T-cell (primary cell): ENCODE results near the gene ATP4A. TPM values are rescaled to one million over a fixed set of nuclear protein-coding genes. Genes with fewer than 3 reads are reported as not detected.

Source experiments
- ATAC-seq, 4 experiments: fragments of 200-7000 bp in 3 of 4; fragments of 150-1000 bp in 1 of 4; cut with Tn5 transposase; replicated peaks in 1 of 4; 1 replicate in 3 of 4; 2 replicates in 1 of 4; pipeline ENCODE4 v1.10.0; 2021; ENCODE audit warnings: moderate library complexity in 3 of 4, mild to moderate bottlenecking in 2 of 4, moderate number of reproducible peaks in 1 of 4
- CTCF ChIA-PET, 2 donors: fragments of 300-600 bp; sonication (Branson Sonifier 250); formaldehyde crosslinking; loops; one replicate each; lab custom pipeline; 2022; ENCODE audit warnings: antibody characterized with exemption in 2 of 2; lab: Charles Lee
- POLR2A ChIA-PET, 2 donors: fragments of 300-600 bp; sonication (Branson Sonifier 250); formaldehyde crosslinking; loops; one replicate each; lab custom pipeline; 2022; ENCODE audit warnings: antibody characterized with exemption in 2 of 2; lab: Charles Lee
- DNase-seq, 35 experiments: peaks; one replicate each; pipeline versions ENCODE4 v3.0.0 to v3.0.0-alpha.2; 2013 to 2023
- H3K27ac ChIP-seq: one replicate; pipeline ENCODE4 v1.5.1; 2013; ENCODE audit warnings: low read length
- H3K27me3 ChIP-seq, 2 experiments: replicated peaks in 1 of 2; 1 replicate in 1 of 2; 2 replicates in 1 of 2; pipeline versions ENCODE4 v1.6.1 to v1.7.0; 2013; ENCODE audit warnings: low read length in 1 of 2, mixed read lengths in 1 of 2; ENCODE audit not compliant: control insufficient read depth in 2 of 2, insufficient read depth in 2 of 2; ENCODE audit errors: extremely low read depth in 1 of 2
- H3K36me3 ChIP-seq, 2 donors: 1 replicate in 1 of 2; 2 replicates in 1 of 2; pipeline versions ENCODE4 v1.6.1 to v1.7.0; 2013; ENCODE audit warnings: low read length in 1 of 2; ENCODE audit not compliant: control insufficient read depth in 2 of 2, insufficient read depth in 1 of 2; ENCODE audit errors: extremely low read depth in 1 of 2
- H3K4me1 ChIP-seq, 2 experiments: 1 replicate in 1 of 2; 2 replicates in 1 of 2; pipeline versions ENCODE4 v1.6.1 to v1.7.0; 2013; ENCODE audit warnings: low read length in 2 of 2, mixed read lengths in 1 of 2; ENCODE audit not compliant: insufficient read depth in 2 of 2, control insufficient read depth in 1 of 2; ENCODE audit errors: extremely low read depth in 1 of 2
- H3K4me3 ChIP-seq, 2 donors: 1 replicate in 1 of 2; 2 replicates in 1 of 2; pipeline versions ENCODE4 v1.5.1 to v1.7.0; 2013; ENCODE audit warnings: mild to moderate bottlenecking in 2 of 2, low read length in 1 of 2, moderate library complexity in 1 of 2; ENCODE audit not compliant: control insufficient read depth in 1 of 2; ENCODE audit errors: extremely low read depth in 1 of 2
- H3K9me3 ChIP-seq: 2 replicates; pipeline ENCODE4 v1.7.0; 2013
- H3K27ac Mint-ChIP-seq, 2 donors: one replicate each; pipeline ENCODE4 v1.8.0; 2020 to 2021; ENCODE audit warnings: mild to moderate bottlenecking in 2 of 2, mixed read lengths in 2 of 2
- H3K27me3 Mint-ChIP-seq, 2 donors: one replicate each; pipeline ENCODE4 v1.8.0; 2021 to 2022; ENCODE audit warnings: mixed read lengths in 2 of 2
- H3K36me3 Mint-ChIP-seq: one replicate; pipeline ENCODE4 v1.8.0; 2021; ENCODE audit warnings: mixed read lengths
- H3K4me1 Mint-ChIP-seq, 3 donors: one replicate each; pipeline ENCODE4 v1.8.0; 2020 to 2022; ENCODE audit warnings: mixed read lengths in 3 of 3, mild to moderate bottlenecking in 1 of 3
- H3K4me3 Mint-ChIP-seq, 3 donors: one replicate each; pipeline ENCODE4 v1.8.0; 2020 to 2022; ENCODE audit warnings: mild to moderate bottlenecking in 3 of 3, mixed read lengths in 3 of 3, moderate library complexity in 3 of 3
- H3K9me3 Mint-ChIP-seq, 3 donors: one replicate each; pipeline ENCODE4 v1.8.0; 2020 to 2022; ENCODE audit warnings: mixed read lengths in 3 of 3
- WGBS: methylation state at CpG from one replicate; pipeline ENCODE4 v1.1.5; 2013; ENCODE audit warnings: missing lambda C conversion rate; ENCODE audit not compliant: insufficient coverage; 5-methylcytosine and 5-hydroxymethylcytosine counted together
- total RNA-seq, 35 experiments: library from RNA in 6 of 35; stranded (reverse) in 6 of 35; fragments of 120-200 nt in 1 of 35; gene quantifications; one replicate each; pipeline versions ENCODE4 v1.2.1 to v1.2.4 and lab custom pipeline; 2013 to 2026

The ATP4A gene
- total RNA-seq, 5 donors from 2014 or later (not counting 1 experiment from before 2014, with no cell fraction given): not detected

GRCh38 chr19:35544110-35544802 is 19.2 kb downstream of the ATP4A start:
- H3K4me3 Mint-ChIP-seq: peak overlapping the region; percentile 83 to 87 (median 84)
- 94% methylated on average over 3 of the region's 3 CpGs for WGBS
- no peak for ATAC-seq

GRCh38 chr19:35543280-35544109 is 20.0 kb downstream of the ATP4A start:
- ChIA-PET POLR2A (no interaction called here), CTCF (no interaction called here)
- ATAC-seq (no peak), DNase-seq (no peak)
- H3K4me1 Mint-ChIP-seq: peaks cover 24 to 35% (median 32%) of the 10 kb centered on the region in 3 donors
- Histone ChIP-seq H3K4me1 (peaks cover 10 to 31% of the 10 kb centered on the region in 2 experiments), H3K36me3 (peaks cover 3% of the 10 kb centered on the region in 2 donors), H3K27me3 (no peaks in the 10 kb centered on the region), H3K9me3 (no peaks in the 10 kb centered on the region), H3K27ac (no peak overlapping the region), H3K4me3 (no peak overlapping the region)
- no peak overlapping the region for H3K4me3 Mint-ChIP-seq
- no peaks in the 10 kb centered on the region for H3K27me3 Mint-ChIP-seq
- H3K9me3 Mint-ChIP-seq: no peaks in the 10 kb centered on the region
- peaks cover 3% of the 10 kb centered on the region for H3K36me3 Mint-ChIP-seq
- WGBS: 91% methylated on average over 7 of the region's 15 CpGs
- H3K27ac Mint-ChIP-seq: no peak overlapping the region

More at GRCh38 chr19:35544110-35544802, 19.2 kb downstream of the ATP4A start:
- peak overlapping the region; percentile 88 for H3K27ac ChIP-seq
- ChIA-PET POLR2A (no interaction called here), CTCF (interaction anchor here in 1 of 2 donors (0.6 kb wide), 1 partner anchor 321 kb away, joined by 3 read pairs; no protein-coding TSS in a partner anchor)
- H3K4me1 Mint-ChIP-seq: peaks cover 32 to 42% (median 38%) of the 10 kb centered on the region in 3 donors
- no peaks in the 10 kb centered on the region for H3K9me3 ChIP-seq
- H3K36me3 Mint-ChIP-seq: peaks cover 6% of the 10 kb centered on the region
- H3K9me3 Mint-ChIP-seq: no peaks in the 10 kb centered on the region
- peaks cover 10 to 36% of the 10 kb centered on the region in 2 experiments for H3K4me1 ChIP-seq
- DNase-seq: no peak
- H3K27ac Mint-ChIP-seq: peak overlapping the region; percentile 86 to 87
- H3K27me3 ChIP-seq: no peaks in the 10 kb centered on the region
- no peaks in the 10 kb centered on the region for H3K27me3 Mint-ChIP-seq
- H3K36me3 ChIP-seq: peaks cover 3% of the 10 kb centered on the region in 2 donors
- peak overlapping the region; percentile 75 to 88 for H3K4me3 ChIP-seq

GRCh38 chr19:35542209-35542608 is 21.2 kb downstream of the ATP4A start:
- no peaks in the 10 kb centered on the region for H3K9me3 Mint-ChIP-seq
- H3K4me3 Mint-ChIP-seq: no peak overlapping the region
- DNase-seq (no peak), ATAC-seq (no peak)
- CTCF ChIA-PET: no interaction called here
- no peak overlapping the region for H3K4me3 ChIP-seq
- peaks cover 10 to 30% of the 10 kb centered on the region in 2 experiments for H3K4me1 ChIP-seq
- no peaks in the 10 kb centered on the region for H3K27me3 ChIP-seq
- no peaks in the 10 kb centered on the region for H3K36me3 ChIP-seq
- no peak overlapping the region for H3K27ac ChIP-seq
- H3K4me1 Mint-ChIP-seq: peaks cover 20 to 26% (median 24%) of the 10 kb centered on the region in 3 donors
- WGBS: 100% methylated on average over 1 of the region's 11 CpGs
- H3K36me3 Mint-ChIP-seq: peaks cover 2% of the 10 kb centered on the region
- H3K27ac Mint-ChIP-seq: no peak overlapping the region
- POLR2A ChIA-PET: no interaction called here
- no peaks in the 10 kb centered on the region for H3K9me3 ChIP-seq
- no peaks in the 10 kb centered on the region for H3K27me3 Mint-ChIP-seq

- H3K4me1 ChIP-seq: peaks cover 3 to 13% of the 10 kb centered on the region in 2 experiments
- Mint-ChIP-seq H3K4me3 (no peak overlapping the region), H3K9me3 (no peaks in the 10 kb centered on the region), H3K27me3 (no peaks in the 10 kb centered on the region), H3K36me3 (no peaks in the 10 kb centered on the region), H3K27ac (no peak overlapping the region), H3K4me1 (peaks cover 8 to 13% (median 12%) of the 10 kb centered on the region in 3 donors)
- CTCF ChIA-PET: no interaction called here
- DNase-seq (no peak), ATAC-seq (no peak)
- H3K9me3 ChIP-seq: no peaks in the 10 kb centered on the region
- no peak overlapping the region for H3K27ac ChIP-seq
- POLR2A ChIA-PET: no interaction called here
- no peak overlapping the region for H3K4me3 ChIP-seq
- H3K36me3 ChIP-seq: no peaks in the 10 kb centered on the region
- H3K27me3 ChIP-seq: no peaks in the 10 kb centered on the region
- 45% methylated on average over 2 of the region's 7 CpGs for WGBS
These were observed 23.0 kb downstream of the ATP4A start for GRCh38 chr19:35540356-35540927.

GRCh38 chr19:35539850-35540249 is 23.6 kb downstream of the ATP4A start:
- ATAC-seq (no peak), DNase-seq (no peak)
- CTCF ChIA-PET: no interaction called here
- H3K9me3 Mint-ChIP-seq: no peaks in the 10 kb centered on the region
- Histone ChIP-seq H3K36me3 (no peaks in the 10 kb centered on the region), H3K4me1 (peaks cover 3 to 9% of the 10 kb centered on the region in 2 experiments), H3K27me3 (no peaks in the 10 kb centered on the region), H3K4me3 (no peak overlapping the region), H3K9me3 (no peaks in the 10 kb centered on the region), H3K27ac (no peak overlapping the region)
- peaks cover 0 to 2% of the 10 kb centered on the region in 2 donors for H3K27me3 Mint-ChIP-seq
- H3K4me3 Mint-ChIP-seq: no peak overlapping the region
- no peaks in the 10 kb centered on the region for H3K36me3 Mint-ChIP-seq
- no peak overlapping the region for H3K27ac Mint-ChIP-seq
- 96% methylated on average over 11 of the region's 12 CpGs for WGBS
- H3K4me1 Mint-ChIP-seq: peaks cover 6 to 14% (median 11%) of the 10 kb centered on the region in 3 donors
- POLR2A ChIA-PET: no interaction called here

GRCh38 chr19:35539314-35539713 is 24.1 kb downstream of the ATP4A start:
- Mint-ChIP-seq H3K36me3 (no peaks in the 10 kb centered on the region), H3K27ac (no peak overlapping the region), H3K4me3 (no peak overlapping the region), H3K27me3 (peaks cover 0 to 3% of the 10 kb centered on the region in 2 donors), H3K9me3 (no peaks in the 10 kb centered on the region), H3K4me1 (peaks cover under 1 to 10% (median 7%) of the 10 kb centered on the region in 3 donors)
- ChIA-PET CTCF (no interaction called here), POLR2A (no interaction called here)
- no CpG with 5 or more reads among the region's 6 CpGs for WGBS
- H3K4me3 ChIP-seq: no peak overlapping the region
- peaks cover 0 to 5% of the 10 kb centered on the region in 2 experiments for H3K4me1 ChIP-seq
- H3K27me3 ChIP-seq: peaks cover 0 to 3% of the 10 kb centered on the region in 2 experiments
- H3K9me3 ChIP-seq: no peaks in the 10 kb centered on the region
- no peak for ATAC-seq
- H3K27ac ChIP-seq: no peak overlapping the region
- H3K36me3 ChIP-seq: no peaks in the 10 kb centered on the region
- no peak for DNase-seq
